Neutrophil (primary cell): ENCODE data around the gene MTX3.

ENCODE experiments used
- H3K27ac ChIP-seq: fragments of 200-600 bp; sonication (generic); 2 replicates; pipeline ENCODE4 v1.5.1; 2016; ENCODE audit warnings: mild to moderate bottlenecking, moderate library complexity
- H3K27me3 ChIP-seq: fragments of 200-600 bp; sonication (generic); 2 replicates; pipeline ENCODE4 v1.6.0; 2016; ENCODE audit warnings: mild to moderate bottlenecking
- H3K36me3 ChIP-seq: fragments of 200-600 bp; sonication (generic); 2 replicates; pipeline ENCODE4 v1.5.1; 2017
- H3K4me1 ChIP-seq, 2 experiments: fragments of 200-600 bp in 1 of 2; sonication (generic) in 1 of 2; 1 replicate in 1 of 2; 2 replicates in 1 of 2; pipeline versions ENCODE4 v1.5.1 to v1.6.1; 2013 to 2016; ENCODE audit warnings: low read depth in 1 of 2, low read length in 1 of 2, mild to moderate bottlenecking in 1 of 2, moderate library complexity in 1 of 2; ENCODE audit not compliant: control insufficient read depth in 1 of 2, insufficient read depth in 1 of 2
- H3K4me3 ChIP-seq, 2 experiments: fragments of 200-600 bp in 1 of 2; sonication (generic) in 1 of 2; 1 replicate in 1 of 2; 2 replicates in 1 of 2; pipeline ENCODE4 v1.5.1; 2013 to 2016; ENCODE audit warnings: low read depth in 1 of 2, low read length in 1 of 2, mild to moderate bottlenecking in 1 of 2, moderate library complexity in 1 of 2
- H3K9me3 ChIP-seq: fragments of 200-600 bp; sonication (generic); 2 replicates; pipeline ENCODE4 v1.5.1; 2016
- TF ChIP-seq, protein P1 (sequence below): fragments of 200-600 bp; sonication (generic); IDR thresholded peaks from 2 replicates; pipeline ENCODE4 v1.5.1; 2016; ENCODE audit warnings: antibody characterized with exemption

Gene MTX3

GRCh38 chr5:79955356-79955895, 35.6 kb downstream of the MTX3 start:
- TF ChIP-seq, protein P1, sequence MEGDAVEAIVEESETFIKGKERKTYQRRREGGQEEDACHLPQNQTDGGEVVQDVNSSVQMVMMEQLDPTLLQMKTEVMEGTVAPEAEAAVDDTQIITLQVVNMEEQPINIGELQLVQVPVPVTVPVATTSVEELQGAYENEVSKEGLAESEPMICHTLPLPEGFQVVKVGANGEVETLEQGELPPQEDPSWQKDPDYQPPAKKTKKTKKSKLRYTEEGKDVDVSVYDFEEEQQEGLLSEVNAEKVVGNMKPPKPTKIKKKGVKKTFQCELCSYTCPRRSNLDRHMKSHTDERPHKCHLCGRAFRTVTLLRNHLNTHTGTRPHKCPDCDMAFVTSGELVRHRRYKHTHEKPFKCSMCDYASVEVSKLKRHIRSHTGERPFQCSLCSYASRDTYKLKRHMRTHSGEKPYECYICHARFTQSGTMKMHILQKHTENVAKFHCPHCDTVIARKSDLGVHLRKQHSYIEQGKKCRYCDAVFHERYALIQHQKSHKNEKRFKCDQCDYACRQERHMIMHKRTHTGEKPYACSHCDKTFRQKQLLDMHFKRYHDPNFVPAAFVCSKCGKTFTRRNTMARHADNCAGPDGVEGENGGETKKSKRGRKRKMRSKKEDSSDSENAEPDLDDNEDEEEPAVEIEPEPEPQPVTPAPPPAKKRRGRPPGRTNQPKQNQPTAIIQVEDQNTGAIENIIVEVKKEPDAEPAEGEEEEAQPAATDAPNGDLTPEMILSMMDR, result no peak
- H3K27ac ChIP-seq, result no peak overlapping the region
- no peak overlapping the region for H3K4me3 ChIP-seq
- peaks cover 6% of the 10 kb centered on the region for H3K27me3 ChIP-seq
- no peaks in the 10 kb centered on the region for H3K9me3 ChIP-seq
- H3K4me1 ChIP-seq, result no peaks in the 10 kb centered on the region
- H3K36me3 ChIP-seq, result no peaks in the 10 kb centered on the region

GRCh38 chr5:79954620-79955019, 36.4 kb downstream of the MTX3 start:
- Histone ChIP-seq H3K4me3 (no peak overlapping the region), H3K27me3 (peaks cover 6% of the 10 kb centered on the region), H3K36me3 (no peaks in the 10 kb centered on the region), H3K27ac (no peak overlapping the region), H3K4me1 (no peaks in the 10 kb centered on the region), H3K9me3 (no peaks in the 10 kb centered on the region)
- TF ChIP-seq, protein P1, result no peak

- H3K9me3 ChIP-seq, result no peaks in the 10 kb centered on the region
- no peak overlapping the region for H3K27ac ChIP-seq
Observed at GRCh38 chr5:79947567-79947966, 43.5 kb downstream of the MTX3 start.

DNA sequence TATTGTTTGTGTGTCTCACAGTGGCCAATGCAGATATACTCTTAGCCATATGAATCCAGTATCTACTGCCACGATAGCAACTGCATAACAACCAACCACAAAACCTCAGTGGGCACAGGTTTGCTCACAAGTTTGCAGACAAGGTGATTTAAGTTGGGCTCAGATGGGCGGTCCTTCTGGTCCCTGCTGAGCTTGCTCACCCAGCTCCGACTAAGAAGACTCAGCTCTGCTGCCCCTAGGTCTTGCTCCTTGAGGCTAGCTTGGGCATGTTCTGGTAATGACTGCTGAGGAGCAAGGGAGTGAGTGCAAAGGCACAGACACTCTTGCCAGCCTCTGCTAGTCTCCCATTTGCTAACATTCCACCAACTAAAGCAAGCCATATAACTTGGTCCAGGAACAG, 52.6 kb downstream of the MTX3 start:
- Histone ChIP-seq H3K36me3 (no peaks in the 10 kb centered on the region), H3K9me3 (no peaks in the 10 kb centered on the region), H3K27me3 (peaks cover 14% of the 10 kb centered on the region), H3K4me3 (no peak overlapping the region), H3K27ac (no peak overlapping the region), H3K4me1 (no peaks in the 10 kb centered on the region)
- TF ChIP-seq, protein P1, result no peak

More at GRCh38 chr5:79947567-79947966, 43.5 kb downstream of the MTX3 start:
- H3K27me3 ChIP-seq, result no peaks in the 10 kb centered on the region
- H3K4me1 ChIP-seq, result no peaks in the 10 kb centered on the region
- H3K36me3 ChIP-seq, result no peaks in the 10 kb centered on the region
- TF ChIP-seq, protein P1, result no peak
- H3K4me3 ChIP-seq, result no peak overlapping the region

DNA sequence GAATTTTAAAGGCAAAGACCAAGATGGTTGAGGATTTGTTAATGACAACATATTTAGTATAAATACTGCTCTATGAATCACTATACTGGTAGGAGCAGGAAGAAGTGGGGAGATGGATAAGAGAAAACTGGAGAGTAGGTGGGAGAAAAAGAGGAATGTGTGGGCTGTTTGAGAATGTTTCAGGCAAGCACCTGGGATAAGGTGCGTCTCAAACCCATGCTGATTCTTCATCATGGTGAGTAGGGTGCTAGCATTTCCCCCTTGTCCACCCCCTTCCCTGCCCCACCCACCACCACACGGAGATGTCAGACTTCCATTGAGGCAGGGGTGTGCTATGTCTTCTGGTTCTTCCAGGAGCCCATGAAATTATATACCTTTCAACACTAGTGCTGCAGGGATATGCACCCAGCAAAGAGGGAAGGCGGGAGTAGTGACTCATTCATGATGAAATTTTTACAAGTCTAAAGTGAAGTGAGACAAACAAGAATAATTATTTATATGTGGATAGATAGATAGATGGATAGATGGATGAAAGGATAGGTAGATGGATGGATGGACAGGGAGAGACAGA, 54.3 kb downstream of the MTX3 start:
- TF ChIP-seq, protein P1, result no peak
- no peak overlapping the region for H3K27ac ChIP-seq
- H3K4me1 ChIP-seq, result no peaks in the 10 kb centered on the region

More for the DNA sequence above, 54.3 kb downstream of the MTX3 start:
- H3K4me3 ChIP-seq, result no peak overlapping the region
- no peaks in the 10 kb centered on the region for H3K9me3 ChIP-seq
- H3K27me3 ChIP-seq, result peaks cover 14% of the 10 kb centered on the region
- no peaks in the 10 kb centered on the region for H3K36me3 ChIP-seq
